HCT116 (cell line): ENCODE data around the gene MAP3K2. TPM values are rescaled to one million over a fixed set of nuclear protein-coding genes. Genes with fewer than 3 reads are reported as not detected.

Experiments
- ATAC-seq: fragments of 200-7000 bp; cut with Tn5 transposase; 2 replicates; pipeline ENCODE4 v1.9.1; 2020; ENCODE audit warnings: mild to moderate bottlenecking, moderate library complexity
- BruUV-seq: library from RNA; stranded (reverse); fragments of 400-500 nt; replicated peaks from 2 replicates; lab custom pipeline; 2021; lab: Mats Ljungman, UMichigan
- CTCF ChIA-PET: fragments of 300-600 bp; sonication (Branson Sonifier 250); formaldehyde crosslinking; loops from one replicate; lab custom pipeline; 2021; ENCODE audit warnings: antibody characterized with exemption; lab: Charles Lee
- POLR2A ChIA-PET: fragments of 300-600, 350-600 bp; sonication (Branson Sonifier 250); formaldehyde crosslinking; loops from one replicate; lab custom pipeline; 2021; ENCODE audit warnings: antibody characterized with exemption; lab: Charles Lee
- RAD21 ChIA-PET, 2 experiments: fragments of 300-600 bp; sonication (Branson Sonifier 250); formaldehyde crosslinking; loops; one replicate each; lab custom pipeline; 2023; ENCODE audit warnings: low total read pairs in 2 of 2; ENCODE audit not compliant: uncharacterized antibody in 2 of 2, unreplicated experiment in 2 of 2, low non-redundant PET in 1 of 2; lab: Charles Lee
- DNase-seq: peaks from one replicate; pipeline ENCODE4 v3.0.0-alpha.2; 2010; ENCODE audit warnings: low read depth, low spot score
- H2AFZ ChIP-seq: fragments of 200-600 bp; shearing (Covaris generic), sonication (generic); 2 replicates; pipeline ENCODE4 v1.6.1; 2017; ENCODE audit warnings: low read depth, mixed run types, mixed read lengths, antibody characterized with exemption, low read length; ENCODE audit not compliant: poor library complexity, severe bottlenecking
- H3K27ac ChIP-seq: 2 replicates; pipeline ENCODE4 v1.5.1; 2012; ENCODE audit warnings: low read depth, low read length
- H3K27me3 ChIP-seq: fragments of 200-600 bp; sonication (generic); 2 replicates; pipeline ENCODE4 v1.6.1; 2016; ENCODE audit warnings: mixed run types, low read length, mixed read lengths; ENCODE audit not compliant: insufficient read depth
- H3K36me3 ChIP-seq, 2 experiments: fragments of 200-500 bp in 1 of 2; fragments of 200-600 bp in 1 of 2; sonication (Bioruptor generic) in 1 of 2; sonication (generic) in 1 of 2; 2 replicates each; pipeline versions ENCODE4 v1.5.1 to v1.6.1; 2014 to 2016; ENCODE audit warnings: low read length in 2 of 2, inconsistent platforms in 1 of 2, mixed read lengths in 1 of 2, mixed run types in 1 of 2; ENCODE audit not compliant: insufficient read depth in 2 of 2, control insufficient read depth in 1 of 2
- H3K4me1 ChIP-seq, 2 experiments: fragments of 200-600 bp in 1 of 2; sonication (generic) in 1 of 2; 2 replicates each; pipeline versions ENCODE4 v1.5.1 to v1.6.1; 2012 to 2017; ENCODE audit warnings: low read length in 2 of 2, inconsistent platforms in 1 of 2, mild to moderate bottlenecking in 1 of 2, mixed read lengths in 1 of 2, mixed run types in 1 of 2, moderate library complexity in 1 of 2; ENCODE audit not compliant: insufficient read depth in 2 of 2, control insufficient read depth in 1 of 2
- H3K4me2 ChIP-seq: fragments of 200-600 bp; sonication (generic); 2 replicates; pipeline ENCODE4 v1.6.1; 2017; ENCODE audit warnings: mixed run types, low read length, mixed read lengths
- H3K4me3 ChIP-seq, 2 experiments: fragments of 200-600 bp in 1 of 2; sonication (generic) in 1 of 2; replicated peaks in 1 of 2; 2 replicates each; pipeline ENCODE4 v1.5.1; 2011 to 2016; ENCODE audit warnings: low read length in 2 of 2, control low read depth in 1 of 2, low read depth in 1 of 2, mild to moderate bottlenecking in 1 of 2, mixed read lengths in 1 of 2, mixed run types in 1 of 2
- H3K79me2 ChIP-seq: fragments of 200-600 bp; sonication (generic); 2 replicates; pipeline ENCODE4 v1.6.1; 2017; ENCODE audit warnings: mild to moderate bottlenecking, mixed run types, low read length, moderate library complexity, mixed read lengths; ENCODE audit not compliant: insufficient read depth
- H3K9ac ChIP-seq: fragments of 200-600 bp; sonication (generic); 2 replicates; pipeline ENCODE4 v1.6.1; 2016; ENCODE audit warnings: low read length, mixed read lengths
- H3K9me2 ChIP-seq: fragments of 200-600 bp; sonication (generic), shearing (Covaris generic); 2 replicates; pipeline ENCODE4 v1.6.1; 2017; ENCODE audit warnings: mixed run types, mild to moderate bottlenecking, moderate library complexity; ENCODE audit not compliant: insufficient read depth
- H3K9me3 ChIP-seq, 2 experiments: fragments of 200-500 bp in 1 of 2; fragments of 200-600 bp in 1 of 2; sonication (Bioruptor generic) in 1 of 2; sonication (generic) in 1 of 2; 2 replicates each; pipeline ENCODE4 v1.6.1; 2014 to 2017; ENCODE audit warnings: low read length in 2 of 2, mixed read lengths in 2 of 2, inconsistent platforms in 1 of 2, low read depth in 1 of 2, mild to moderate bottlenecking in 1 of 2, mixed run types in 1 of 2, moderate library complexity in 1 of 2; ENCODE audit not compliant: control insufficient read depth in 1 of 2, insufficient read depth in 1 of 2
- H4K20me1 ChIP-seq: fragments of 200-600 bp; sonication (generic), shearing (Covaris generic); 2 replicates; pipeline ENCODE4 v1.6.1; 2017; ENCODE audit warnings: mixed run types, mild to moderate bottlenecking, moderate library complexity; ENCODE audit not compliant: insufficient read depth
- CBX3 ChIP-seq: IDR thresholded peaks from 2 replicates; pipeline ENCODE4 v1.6.1; 2012; ENCODE audit warnings: low read depth
- CEBPB ChIP-seq: IDR thresholded peaks from 2 replicates; pipeline ENCODE4 v1.6.1; 2012; ENCODE audit warnings: low read depth
- EGR1 ChIP-seq: IDR thresholded peaks from 2 replicates; pipeline ENCODE4 v1.6.1; 2012; ENCODE audit warnings: low read depth
- ELF1 ChIP-seq: IDR thresholded peaks from 2 replicates; pipeline ENCODE4 v1.6.1; 2012; ENCODE audit warnings: low read depth, borderline replicate concordance
- EZH2 ChIP-seq: fragments of 200-600 bp; sonication (generic); IDR thresholded peaks from 2 replicates; pipeline ENCODE4 v1.6.1; 2017; ENCODE audit warnings: antibody characterized with exemption, mixed run types
- EZH2phosphoT487 ChIP-seq: fragments of 200-600 bp; IDR thresholded peaks from 2 replicates; pipeline ENCODE4 v1.6.1; 2018; ENCODE audit warnings: antibody characterized with exemption, borderline replicate concordance
- FOSL1 ChIP-seq: IDR thresholded peaks from 2 replicates; pipeline ENCODE4 v1.6.1; 2012; ENCODE audit warnings: low read depth
- JUND ChIP-seq: IDR thresholded peaks from 2 replicates; pipeline ENCODE4 v1.6.1; 2012
- MAX ChIP-seq: IDR thresholded peaks from 2 replicates; pipeline ENCODE4 v1.6.1; 2012
- POLR2A ChIP-seq: IDR thresholded peaks from 2 replicates; pipeline ENCODE4 v1.7.0; 2011; ENCODE audit warnings: borderline replicate concordance; ENCODE audit not compliant: insufficient read depth, insufficient read length; ENCODE audit errors: extremely low read depth
- RAD21 ChIP-seq: IDR thresholded peaks from 2 replicates; pipeline ENCODE4 v1.6.1; 2012; ENCODE audit warnings: low read depth, mild to moderate bottlenecking
- SIN3A ChIP-seq: IDR thresholded peaks from 2 replicates; pipeline ENCODE4 v1.6.1; 2012; ENCODE audit warnings: low read depth
- SP1 ChIP-seq: IDR thresholded peaks from 2 replicates; pipeline ENCODE4 v1.6.1; 2012; ENCODE audit warnings: low read depth
- SRF ChIP-seq: IDR thresholded peaks from 2 replicates; pipeline ENCODE4 v1.6.1; 2012; ENCODE audit warnings: low read depth
- TCF7L2 ChIP-seq: IDR thresholded peaks from 2 replicates; pipeline ENCODE4 v1.7.0; 2011; ENCODE audit warnings: borderline replicate concordance, inconsistent platforms; ENCODE audit not compliant: insufficient read depth, insufficient read length; ENCODE audit errors: extremely low read depth
- YY1 ChIP-seq: IDR thresholded peaks from 2 replicates; pipeline ENCODE4 v1.6.1; 2011; ENCODE audit warnings: low read length, low read depth, moderate library complexity, mild to moderate bottlenecking; ENCODE audit not compliant: insufficient replicate concordance; ENCODE audit errors: extremely low read depth
- ZBTB33 ChIP-seq: IDR thresholded peaks from 2 replicates; pipeline ENCODE4 v1.6.1; 2011; ENCODE audit warnings: mild to moderate bottlenecking, low read length, moderate library complexity; ENCODE audit not compliant: insufficient replicate concordance; ENCODE audit errors: extremely low read depth
- intact Hi-C: fragments of 100-400 bp; cut with micrococcal nuclease; formaldehyde crosslinking; loops from 2 replicates; pipeline ENCODE4 v1.10.0; 2022
- total RNA-seq: library from RNA; stranded (reverse); gene quantifications from one replicate; pipeline ENCODE4 v1.2.1, GENCODE V29; 2021; ENCODE audit not compliant: unreplicated experiment
- TF ChIP-seq, protein P1 (sequence below): IDR thresholded peaks from 2 replicates; pipeline ENCODE4 v1.6.1; 2012
- TF ChIP-seq, protein P2 (sequence below), 3 experiments: fragments of 200-600 bp in 1 of 3; sonication (generic) in 1 of 3; IDR thresholded peaks in 2 of 3; conservative IDR thresholded peaks in 1 of 3; 2 replicates each; pipeline ENCODE4 v1.5.1; 2012 to 2017; ENCODE audit warnings: low read depth in 2 of 3, low read length in 2 of 3, antibody characterized with exemption in 1 of 3, borderline replicate concordance in 1 of 3, control low read depth in 1 of 3, mild to moderate bottlenecking in 1 of 3, mixed read lengths in 1 of 3, mixed run types in 1 of 3, moderate library complexity in 1 of 3; ENCODE audit not compliant: insufficient read depth in 1 of 3

Gene MAP3K2
- total RNA-seq, 1 experiment from 2014 or later = 44.5 TPM

- ChIA-PET POLR2A (no interaction called here), CTCF (interaction anchor here (0.7 to 4.0 kb wide), 8 partner anchors 10 to 218 kb away, joined by 3 to 22 read pairs (median 4); partner anchors contain the start of gene ERCC3), RAD21 (interaction anchor here in 1 of 2 experiments (1.5 kb wide), 1 partner anchor 218 kb away, joined by 4 read pairs; no protein-coding TSS in a partner anchor)
- H2AFZ ChIP-seq = peak overlapping the region; percentile 94
- peaks cover 17 to 33% of the 10 kb centered on the region in 2 experiments for H3K4me1 ChIP-seq
- intact Hi-C loops = loop anchor here (5.0 kb wide), 1 partner anchor 58 kb away; no protein-coding TSS in a partner anchor
- H3K4me2 ChIP-seq = no peak overlapping the region
- ATAC-seq = no peak
- no peaks in the 10 kb centered on the region for H3K79me2 ChIP-seq
- no peaks in the 10 kb centered on the region for H3K36me3 ChIP-seq
- no peaks in the 10 kb centered on the region for H3K9me2 ChIP-seq
- H3K27ac ChIP-seq = no peak overlapping the region
- no peaks in the 10 kb centered on the region; the same call in 1 of the 2 replicates for H3K27me3 ChIP-seq
- H4K20me1 ChIP-seq = no peaks in the 10 kb centered on the region
- no peak overlapping the region for H3K9ac ChIP-seq
- BruUV-seq = no TSS peak
- H3K9me3 ChIP-seq = no peaks in the 10 kb centered on the region
- H3K4me3 ChIP-seq = no peak overlapping the region
- DNase-seq = no peak
- TF ChIP-seq, protein P1, sequence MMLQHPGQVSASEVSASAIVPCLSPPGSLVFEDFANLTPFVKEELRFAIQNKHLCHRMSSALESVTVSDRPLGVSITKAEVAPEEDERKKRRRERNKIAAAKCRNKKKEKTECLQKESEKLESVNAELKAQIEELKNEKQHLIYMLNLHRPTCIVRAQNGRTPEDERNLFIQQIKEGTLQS = no peak
- TF ChIP-seq SRF (no peak), ZBTB33 (no peak), CEBPB (no peak), POLR2A (no peak), FOSL1 (no peak), EZH2 (no peak), EZH2phosphoT487 (no peak), SIN3A (no peak), CBX3 (no peak), TCF7L2 (no peak), YY1 (no peak), MAX (no peak), SP1 (no peak), ELF1 (no peak), RAD21 (no peak), JUND (no peak), EGR1 (no peak)
- TF ChIP-seq, protein P2, sequence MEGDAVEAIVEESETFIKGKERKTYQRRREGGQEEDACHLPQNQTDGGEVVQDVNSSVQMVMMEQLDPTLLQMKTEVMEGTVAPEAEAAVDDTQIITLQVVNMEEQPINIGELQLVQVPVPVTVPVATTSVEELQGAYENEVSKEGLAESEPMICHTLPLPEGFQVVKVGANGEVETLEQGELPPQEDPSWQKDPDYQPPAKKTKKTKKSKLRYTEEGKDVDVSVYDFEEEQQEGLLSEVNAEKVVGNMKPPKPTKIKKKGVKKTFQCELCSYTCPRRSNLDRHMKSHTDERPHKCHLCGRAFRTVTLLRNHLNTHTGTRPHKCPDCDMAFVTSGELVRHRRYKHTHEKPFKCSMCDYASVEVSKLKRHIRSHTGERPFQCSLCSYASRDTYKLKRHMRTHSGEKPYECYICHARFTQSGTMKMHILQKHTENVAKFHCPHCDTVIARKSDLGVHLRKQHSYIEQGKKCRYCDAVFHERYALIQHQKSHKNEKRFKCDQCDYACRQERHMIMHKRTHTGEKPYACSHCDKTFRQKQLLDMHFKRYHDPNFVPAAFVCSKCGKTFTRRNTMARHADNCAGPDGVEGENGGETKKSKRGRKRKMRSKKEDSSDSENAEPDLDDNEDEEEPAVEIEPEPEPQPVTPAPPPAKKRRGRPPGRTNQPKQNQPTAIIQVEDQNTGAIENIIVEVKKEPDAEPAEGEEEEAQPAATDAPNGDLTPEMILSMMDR (IDR thresholded peaks at IDR 0.05 in 2 of 3, conservative IDR thresholded peaks at IDR 0.05 in 1 of 3; ENCODE audit: borderline replicate concordance in 1 of 3, insufficient read depth in 1 of 3, low read depth in 2 of 3, low read length in 2 of 3) = no peak
Observed at GRCh38 chr2:127414638-127415592, 27.1 kb upstream of the MAP3K2 start.
